CD4-positive, alpha-beta T cell treated with Interleukin-6 for 4 hours (primary cell): Measurements from ENCODE around the gene CBX8.

Source experiments
- DNase-seq: peaks from one replicate; pipeline ENCODE4 v3.0.0-alpha.2; 2020; ENCODE audit warnings: mixed read lengths

Gene CBX8

DNA sequence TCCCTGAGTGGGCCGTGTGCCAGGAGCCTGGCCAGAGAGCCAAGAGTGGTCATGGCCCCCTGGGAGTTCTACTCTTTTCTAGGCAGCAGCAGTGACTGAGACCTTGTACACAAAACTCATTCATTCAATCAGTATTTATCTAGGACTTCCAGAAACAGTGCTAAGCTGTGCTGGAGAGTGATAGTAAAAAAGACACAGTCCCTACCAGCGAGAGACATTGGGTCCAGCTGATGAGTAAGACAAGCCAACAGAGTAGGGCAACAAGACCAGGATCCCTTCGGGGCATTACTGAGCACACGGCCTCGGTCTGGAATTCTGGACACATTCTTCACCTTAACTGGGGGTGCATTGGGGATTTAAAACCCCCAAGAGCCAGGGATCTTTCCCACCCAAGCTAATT lies 22.2 kb upstream of the CBX8 start:
- no peak for DNase-seq

DNA sequence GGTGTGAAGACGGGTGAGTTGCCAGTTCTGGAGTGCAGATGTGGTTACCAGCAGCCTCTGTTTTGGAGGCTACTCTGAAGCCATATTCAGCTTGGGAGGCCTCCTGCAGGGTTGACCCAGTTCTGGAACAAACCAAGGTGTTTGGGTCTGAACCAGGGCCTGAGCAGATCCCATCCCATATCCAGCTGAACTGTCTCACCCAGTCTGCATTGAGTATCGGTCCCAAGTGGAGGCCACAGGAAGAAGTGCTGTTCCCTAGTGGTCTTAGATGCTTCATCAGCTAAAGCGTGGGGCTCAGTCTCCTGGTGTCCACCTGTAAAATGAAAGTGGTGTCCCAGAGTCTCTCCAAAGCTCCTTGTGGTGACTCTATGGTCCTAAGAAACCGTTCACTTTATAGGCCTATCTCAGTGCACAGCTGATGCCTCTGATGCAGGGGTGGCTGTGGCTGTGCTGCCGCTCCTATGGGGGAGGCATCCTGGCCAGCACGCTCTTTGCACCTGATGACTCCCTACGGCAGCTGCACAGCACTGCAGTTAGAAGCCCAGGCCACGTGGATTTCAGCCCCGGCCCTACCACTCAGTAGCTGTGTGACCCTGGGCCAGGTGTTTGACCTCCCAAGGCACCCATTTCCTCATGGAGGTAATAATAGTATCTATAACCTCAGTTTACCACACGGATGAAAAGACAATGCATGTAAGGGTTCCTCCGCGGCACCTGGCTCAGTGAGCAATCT lies 21.3 kb upstream of the CBX8 start:
- no peak for DNase-seq

DNA sequence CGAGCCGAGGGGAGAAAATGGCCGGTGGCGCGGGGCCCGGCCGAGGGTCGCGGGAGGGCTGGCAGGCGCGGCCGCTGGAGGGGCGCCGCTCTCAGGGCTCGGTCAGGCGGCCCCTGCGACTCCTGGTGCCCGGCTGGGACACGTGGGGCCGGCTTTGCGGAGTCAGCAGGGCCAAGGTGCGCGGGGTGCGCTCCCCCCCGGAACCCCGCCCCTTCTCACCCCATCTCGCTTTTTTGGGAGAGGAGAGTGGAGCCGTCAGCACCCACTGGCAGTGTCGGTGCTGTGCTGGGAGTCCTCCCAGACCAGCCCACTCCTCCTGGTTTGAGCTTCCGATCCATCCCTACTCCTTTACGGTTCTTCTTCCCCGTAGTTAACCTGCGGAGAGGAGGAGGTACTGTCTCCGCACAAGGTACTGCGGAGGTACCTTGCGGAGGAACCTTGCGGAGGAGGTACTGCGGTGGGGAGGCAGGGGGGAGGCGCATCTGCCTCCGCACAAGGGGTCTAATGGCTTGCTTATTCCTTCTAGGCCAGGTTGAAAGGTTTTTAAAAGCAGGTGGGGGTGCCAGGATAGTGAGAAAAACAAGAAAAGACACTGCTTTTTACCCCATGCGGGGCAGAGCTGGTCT lies 19.1 kb upstream of the CBX8 start:
- no peak for DNase-seq

DNA sequence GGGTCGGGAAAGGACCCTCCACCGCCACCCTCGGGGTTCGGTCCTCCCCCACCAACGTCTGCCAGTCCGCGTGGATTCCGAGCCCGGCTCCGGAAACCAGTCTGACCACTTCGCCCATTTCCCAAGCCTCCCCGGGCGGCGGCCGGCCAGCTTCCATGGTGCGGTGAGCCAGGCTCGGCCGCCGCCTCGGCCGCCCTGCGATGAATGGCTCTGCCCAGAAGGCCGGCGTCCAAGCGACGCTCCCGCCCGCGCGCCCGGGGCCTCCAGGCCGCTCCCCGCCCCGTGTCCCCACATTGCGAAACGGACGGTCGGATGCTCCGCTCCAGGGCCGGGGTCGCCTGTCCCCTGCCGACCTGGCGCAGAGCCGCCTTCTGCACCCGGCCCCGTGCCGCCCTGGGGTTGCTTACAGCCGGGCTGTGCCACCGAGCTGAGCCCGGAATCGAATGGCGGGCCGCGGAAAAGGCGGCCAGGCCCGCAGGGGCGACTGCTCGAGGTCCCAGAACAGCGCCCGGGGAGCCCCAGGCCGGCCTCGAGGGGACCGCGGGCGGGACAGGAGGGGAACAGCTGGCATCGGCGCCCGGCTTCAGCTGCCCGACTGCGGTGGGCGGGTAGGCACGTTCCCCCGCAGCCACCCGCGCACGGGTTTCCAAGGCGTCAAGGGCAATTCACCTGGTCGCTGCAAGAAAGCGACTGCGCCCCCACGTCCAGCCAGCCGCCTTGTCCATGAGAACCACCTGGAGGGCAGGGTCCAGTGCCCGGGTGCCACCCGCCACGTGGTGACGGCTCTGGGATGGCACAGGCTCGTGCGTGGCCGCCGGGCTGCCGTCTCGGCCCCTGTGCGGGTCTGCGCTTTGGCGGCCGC lies 18.3 kb upstream of the CBX8 start:
- no peak for DNase-seq

DNA sequence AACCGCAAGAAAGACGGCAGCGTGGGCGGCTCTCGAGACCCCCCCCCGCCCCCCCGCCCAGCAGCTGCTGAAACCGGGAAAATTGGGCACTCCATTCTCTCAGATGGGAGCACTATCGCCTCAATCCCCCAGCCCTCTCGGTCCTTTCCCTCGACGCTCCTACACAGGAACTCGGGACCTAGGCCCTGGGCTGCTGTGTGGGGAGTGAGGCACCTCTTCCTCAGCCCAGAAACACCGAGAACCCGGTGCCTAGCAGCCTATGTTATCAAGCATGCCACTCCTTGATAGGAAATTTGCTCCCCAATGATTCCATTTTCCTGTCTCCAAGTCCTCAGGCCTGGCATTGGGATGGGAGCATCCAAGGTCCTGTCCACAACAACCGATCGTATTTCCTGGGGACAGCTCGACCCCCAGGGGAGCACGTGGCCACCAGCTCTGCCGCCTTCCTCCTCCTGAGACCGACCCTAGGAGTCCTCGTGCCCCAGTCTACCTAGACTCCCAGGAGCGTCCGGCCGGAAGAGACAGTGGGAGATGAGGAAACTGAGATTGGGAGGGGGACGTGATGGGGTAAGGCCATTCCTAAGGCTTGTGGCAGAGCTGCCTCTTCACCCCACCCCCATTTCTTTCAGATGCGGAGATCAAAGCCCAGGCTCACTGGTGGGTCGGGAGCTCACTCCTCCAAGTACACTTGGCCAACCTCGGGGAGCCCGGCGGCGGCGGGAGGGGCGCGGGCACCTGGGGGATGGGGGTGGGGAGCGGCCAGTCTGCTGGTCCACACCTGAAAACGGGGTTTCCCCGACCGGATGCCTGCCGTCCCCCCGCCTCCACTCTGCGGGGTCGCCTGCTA lies 17.5 kb upstream of the CBX8 start:
- no peak for DNase-seq

DNA sequence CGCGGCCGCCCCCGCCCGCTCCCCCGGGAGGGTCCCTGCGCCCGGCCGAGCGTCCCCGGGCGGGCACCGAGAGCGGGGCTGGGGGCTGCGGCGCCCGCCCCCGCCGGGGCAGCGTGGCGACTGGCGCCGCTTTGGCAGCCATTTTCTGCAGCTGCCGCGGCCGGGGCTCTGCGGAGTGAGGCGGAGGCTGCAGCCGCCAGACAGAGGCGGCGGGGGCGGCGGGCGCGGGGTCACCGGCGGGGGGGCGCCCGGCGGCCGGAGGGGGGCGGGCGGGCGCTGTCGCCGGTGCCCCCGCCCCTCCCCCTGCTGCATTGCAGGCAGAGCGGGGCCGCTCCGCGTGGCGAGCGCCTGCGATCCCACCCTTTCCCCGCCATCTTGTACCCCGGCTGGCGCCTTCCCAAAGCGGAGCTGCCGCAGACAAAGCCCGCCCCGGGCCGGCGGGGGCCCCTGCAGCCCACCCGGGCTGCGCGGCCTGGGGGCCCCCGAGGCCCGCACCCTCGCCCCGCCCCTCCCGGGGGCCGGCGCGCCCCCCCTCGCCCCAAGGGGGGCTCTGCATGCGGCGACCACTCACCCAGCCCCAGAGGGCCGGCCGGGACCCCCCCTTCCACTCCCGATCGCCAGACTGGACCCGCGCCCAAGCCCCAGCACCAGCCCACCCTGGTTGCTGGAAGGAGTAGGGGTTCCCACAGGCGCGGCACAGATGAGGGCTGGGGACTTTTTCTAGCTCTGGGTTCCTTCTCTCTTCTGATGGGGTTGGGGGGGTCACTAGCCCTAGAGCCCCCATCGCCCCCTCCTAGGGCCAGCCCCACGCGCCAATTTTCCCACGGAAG lies 16.6 kb upstream of the CBX8 start:
- no peak for DNase-seq

DNA sequence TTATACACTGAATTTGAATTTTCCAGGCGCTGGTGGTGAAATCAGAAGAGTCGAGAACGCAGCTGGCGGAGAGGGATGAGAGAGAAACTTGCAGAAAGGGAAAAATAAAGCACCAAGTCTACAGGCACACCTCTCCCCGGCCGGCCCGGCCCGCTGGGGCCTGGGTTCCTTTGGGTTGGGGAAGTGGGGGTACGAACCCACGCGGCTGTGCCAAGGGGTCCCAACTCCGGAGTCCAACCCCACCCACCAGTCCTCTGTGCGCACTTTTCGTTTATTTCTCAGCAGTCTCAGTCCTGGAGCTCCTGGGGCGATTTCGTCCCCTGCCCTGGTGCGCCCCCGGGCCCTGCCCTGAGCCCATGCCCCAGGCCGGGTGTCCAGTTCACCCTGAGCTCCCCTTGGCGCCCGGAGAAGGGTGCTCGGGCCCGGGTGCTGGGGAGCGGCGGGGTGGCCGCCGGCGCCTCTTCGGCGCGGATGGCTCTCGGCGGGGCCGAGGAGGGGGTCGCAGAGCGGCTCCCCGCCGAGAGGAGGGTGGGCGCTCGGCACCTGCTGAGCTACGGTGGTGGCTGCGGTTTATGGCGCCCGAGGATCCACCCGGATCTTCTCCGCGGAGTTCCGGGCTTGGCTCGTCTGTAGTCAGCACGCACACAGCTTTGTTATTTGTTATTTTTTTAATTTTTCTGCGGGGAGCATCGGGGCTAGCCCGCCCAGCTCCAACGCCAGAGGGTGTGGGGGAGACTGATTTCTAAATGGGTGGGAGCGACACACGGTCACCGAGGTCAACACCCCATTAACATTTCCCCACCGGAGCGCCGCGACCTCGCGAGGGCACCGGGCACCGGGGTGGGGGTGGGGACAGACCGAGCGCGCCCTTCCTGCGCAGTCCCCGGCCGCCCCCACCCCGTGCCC lies 15.7 kb upstream of the CBX8 start:
- no peak for DNase-seq

DNA sequence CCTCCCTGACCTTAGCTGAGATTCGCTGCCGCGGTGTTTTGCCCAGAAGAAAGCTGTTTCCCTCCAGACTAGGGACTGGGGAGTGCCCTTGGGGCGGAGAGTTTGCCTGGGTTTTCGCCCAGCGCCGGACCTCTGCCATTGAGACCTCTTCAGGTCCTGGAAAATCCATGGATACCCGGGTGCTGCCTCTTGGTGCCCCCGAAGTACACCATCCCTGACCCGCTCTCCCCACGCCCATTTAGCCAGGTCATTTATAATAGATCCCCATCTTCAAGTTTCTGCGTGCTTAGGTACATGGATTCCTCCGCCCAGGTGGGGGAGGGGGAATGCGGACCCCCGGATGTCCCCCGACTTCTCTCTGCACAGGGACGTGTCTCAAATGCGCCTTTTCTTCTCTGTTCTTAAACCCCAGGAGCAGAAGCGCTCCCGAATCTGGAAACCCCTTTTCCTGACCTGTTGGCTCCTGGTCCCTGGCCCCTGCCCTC lies 15.0 kb upstream of the CBX8 start:
- DNase-seq: no peak

DNA sequence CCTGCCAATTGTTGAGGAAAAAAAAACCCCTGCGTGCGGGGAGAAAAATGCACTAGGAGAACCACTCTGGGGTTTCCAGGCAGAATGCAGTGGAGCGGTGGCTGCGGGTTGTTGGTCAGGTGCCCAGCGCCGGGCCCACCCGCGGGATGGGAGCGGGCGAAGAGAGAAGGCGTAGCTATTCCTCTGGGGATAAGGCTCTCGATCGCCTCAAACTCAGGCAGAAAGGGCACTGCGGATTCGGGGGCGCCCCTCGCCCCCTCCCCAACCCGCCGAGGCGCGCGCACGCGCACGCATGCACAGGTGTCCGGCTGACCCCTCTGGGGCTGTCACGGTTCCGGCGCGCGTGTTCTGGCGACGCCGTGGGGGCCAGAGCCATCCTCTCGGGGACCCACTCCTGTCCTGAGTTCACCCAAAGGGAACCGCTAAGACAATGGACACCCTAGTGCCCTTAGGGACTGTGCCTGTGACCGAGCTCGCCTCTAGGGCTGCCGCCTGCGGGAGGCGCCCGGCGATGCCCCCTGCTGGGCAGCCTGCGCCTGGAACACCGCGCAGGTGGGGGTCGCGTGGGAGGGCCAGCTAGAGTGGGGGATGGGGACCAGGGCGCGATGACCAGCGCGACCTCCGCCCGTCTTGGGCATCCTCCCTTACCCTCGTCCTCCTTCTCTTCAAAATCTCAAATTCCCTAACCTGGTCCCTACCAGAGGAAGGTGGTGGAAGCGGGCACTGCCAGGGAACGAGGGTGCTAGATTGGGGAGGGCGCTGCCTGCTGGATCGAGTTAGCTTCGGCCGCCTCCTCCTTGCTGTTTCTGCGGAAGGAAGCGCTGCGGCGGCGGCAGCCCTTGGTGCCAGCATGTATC lies 14.4 kb upstream of the CBX8 start:
- peak; percentile 46 for DNase-seq

DNA sequence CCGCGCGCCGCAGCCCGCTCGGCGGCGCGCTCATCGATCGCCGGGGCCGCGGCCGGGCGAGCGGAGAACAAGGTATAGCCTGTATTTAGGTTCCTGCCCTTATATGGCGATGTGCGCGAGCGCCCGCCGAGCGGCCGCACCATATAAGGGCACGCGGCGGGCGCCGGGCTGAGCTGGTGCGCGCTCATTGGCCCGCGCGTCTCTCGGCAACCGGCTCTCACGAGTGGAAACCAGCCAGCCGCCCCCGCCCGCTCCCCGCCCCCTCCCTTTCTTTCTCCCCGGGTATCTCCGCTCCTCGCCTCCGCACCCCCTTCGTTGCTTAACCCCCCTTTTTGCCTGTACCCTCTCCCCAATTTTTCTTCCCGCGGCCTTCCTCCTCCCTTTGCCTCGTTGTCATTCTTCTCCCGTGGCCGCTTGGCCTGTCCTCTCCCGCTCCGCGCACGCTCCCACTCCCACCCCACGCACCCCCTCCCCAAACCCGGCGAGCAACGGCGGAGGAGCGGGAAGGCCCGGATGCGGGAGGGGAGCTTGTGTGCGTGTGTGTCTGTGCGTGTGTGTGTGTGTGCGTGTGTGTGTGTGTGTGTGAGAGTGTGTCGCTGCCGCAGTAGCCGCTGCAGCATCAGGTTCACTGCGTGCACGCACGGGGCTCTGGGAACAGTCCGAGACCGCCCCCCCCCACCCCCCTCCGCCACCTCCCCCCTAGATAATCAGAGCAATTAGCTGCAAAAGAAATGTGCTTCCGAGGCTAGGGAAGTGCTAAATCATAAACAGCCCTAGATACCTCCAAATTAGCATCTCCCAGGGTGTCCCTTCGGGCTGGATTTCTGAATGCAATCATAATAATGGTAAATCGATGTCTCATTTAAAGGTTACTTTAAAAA lies 13.5 kb upstream of the CBX8 start:
- peak; percentile 86 for DNase-seq

DNA sequence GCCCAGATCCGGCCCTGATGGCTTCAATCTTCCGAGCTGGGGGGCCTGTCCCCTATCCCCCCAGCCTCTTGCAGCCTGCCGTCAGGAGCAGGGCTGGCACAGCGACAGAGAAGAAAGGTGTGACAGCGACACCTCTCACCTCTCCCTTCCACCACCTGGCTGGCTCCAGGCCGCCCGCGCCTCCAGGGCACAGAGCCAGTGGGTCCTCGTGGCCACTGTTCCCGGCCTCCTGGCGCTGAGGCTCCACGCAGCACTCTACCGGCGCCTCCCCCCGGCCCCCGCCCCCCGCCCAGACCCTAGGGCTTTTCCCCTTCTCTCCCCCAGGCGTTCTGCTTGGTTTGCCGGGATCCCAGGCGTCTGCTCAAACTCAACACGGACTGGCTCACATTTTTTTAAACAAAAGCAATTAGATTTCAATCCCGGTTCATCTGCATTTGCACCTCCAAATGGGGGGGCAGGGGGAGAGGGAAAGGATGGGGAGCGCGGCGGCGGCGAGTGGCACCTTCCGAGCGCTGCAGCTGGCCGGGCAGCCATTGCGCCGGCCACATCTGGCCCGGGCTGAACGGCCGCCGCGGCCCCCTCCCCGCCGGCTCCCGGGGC lies 12.8 kb upstream of the CBX8 start:
- no peak for DNase-seq

DNA sequence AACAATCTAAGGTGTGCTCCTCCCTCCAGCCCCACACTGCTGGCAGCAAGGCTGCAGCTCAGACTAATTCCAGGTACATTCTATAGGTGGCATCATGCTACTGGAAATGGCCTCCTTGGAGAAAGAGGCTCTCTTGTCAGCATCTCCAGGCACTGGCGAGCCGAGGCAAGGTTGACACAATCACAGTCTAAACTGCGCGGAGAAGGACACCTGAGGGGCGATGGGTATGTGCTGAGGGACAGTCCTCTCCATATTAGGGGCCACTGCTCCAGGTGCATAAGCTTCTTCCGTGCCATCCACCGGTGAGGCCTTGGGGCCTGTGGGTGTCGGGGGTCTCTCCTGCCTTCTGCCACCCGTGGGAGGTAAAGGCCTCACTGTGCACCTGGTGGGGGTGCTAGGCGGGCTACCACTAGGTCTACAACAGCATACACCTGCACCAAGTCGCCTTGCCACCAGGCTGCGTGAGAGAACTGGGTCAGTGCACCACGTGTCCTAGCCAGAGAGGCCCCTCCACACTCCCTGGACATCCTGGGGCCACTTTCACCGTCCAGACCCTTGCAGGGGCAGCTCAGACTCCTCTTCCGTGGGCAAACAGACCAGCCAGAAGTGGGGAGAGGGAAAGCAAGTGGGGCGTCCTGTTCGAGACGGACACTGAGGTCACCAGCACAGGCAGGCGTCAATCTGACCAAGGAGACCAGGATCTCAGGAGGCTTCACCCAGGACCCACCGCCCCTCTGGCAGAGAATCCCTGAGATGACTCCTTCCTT lies 12.1 kb upstream of the CBX8 start:
- DNase-seq: no peak

DNA sequence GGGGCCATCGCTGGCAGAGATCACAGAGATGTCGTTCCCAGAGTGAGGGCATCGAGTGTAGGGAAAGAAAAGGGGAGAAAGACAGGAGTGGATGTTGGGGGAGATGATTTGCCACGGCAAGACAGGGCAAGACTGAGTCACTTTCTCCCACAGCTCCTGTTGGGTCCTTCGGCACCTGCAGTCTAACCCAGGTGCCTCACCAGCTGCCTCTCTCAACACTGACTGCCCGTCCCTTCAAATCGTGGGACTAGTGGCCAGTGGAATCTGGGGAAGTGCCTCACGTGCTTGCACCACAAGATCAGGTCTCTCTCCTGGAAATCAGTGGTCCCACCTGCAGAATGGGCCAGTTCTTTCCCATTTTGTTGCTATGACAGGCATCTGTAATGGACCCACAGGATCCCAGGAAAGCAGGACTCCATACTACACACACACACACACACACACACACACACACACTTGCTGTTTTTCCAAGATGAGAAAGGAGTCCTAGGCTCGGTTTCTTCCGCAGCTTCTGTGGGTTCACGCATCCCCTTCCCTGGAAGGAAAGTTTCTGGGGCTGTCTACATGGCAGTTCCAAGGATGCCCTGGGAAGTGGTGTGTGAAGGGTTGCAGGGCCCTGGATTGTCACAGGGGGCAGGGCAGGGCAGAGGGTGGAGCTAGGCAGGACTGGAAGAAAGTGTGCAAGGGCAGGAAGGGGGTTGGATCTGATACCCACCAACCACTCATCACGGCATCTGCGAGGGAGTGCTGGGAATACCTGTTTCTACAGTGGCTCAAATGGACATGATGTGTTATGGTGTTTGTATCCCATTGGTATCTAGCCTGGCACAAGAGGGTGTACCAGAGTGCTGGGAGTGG lies 10.2 kb upstream of the CBX8 start:
- no peak for DNase-seq

DNA sequence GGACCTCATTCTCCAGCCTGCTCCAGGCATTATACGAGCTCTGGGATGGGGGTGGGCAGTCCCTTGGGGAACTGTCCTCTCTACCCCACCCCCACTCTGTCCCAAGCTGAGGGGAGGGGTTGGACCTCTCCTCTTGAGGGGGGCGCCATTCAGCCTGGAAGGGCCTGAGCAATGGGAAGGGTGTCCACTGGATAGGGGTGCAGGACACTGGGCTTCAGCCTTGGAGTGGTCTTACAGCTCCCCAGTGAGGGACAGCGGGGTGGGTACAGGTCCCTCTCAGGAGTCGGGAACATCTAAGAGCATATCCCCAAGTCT lies 9.5 kb upstream of the CBX8 start:
- no peak for DNase-seq

DNA sequence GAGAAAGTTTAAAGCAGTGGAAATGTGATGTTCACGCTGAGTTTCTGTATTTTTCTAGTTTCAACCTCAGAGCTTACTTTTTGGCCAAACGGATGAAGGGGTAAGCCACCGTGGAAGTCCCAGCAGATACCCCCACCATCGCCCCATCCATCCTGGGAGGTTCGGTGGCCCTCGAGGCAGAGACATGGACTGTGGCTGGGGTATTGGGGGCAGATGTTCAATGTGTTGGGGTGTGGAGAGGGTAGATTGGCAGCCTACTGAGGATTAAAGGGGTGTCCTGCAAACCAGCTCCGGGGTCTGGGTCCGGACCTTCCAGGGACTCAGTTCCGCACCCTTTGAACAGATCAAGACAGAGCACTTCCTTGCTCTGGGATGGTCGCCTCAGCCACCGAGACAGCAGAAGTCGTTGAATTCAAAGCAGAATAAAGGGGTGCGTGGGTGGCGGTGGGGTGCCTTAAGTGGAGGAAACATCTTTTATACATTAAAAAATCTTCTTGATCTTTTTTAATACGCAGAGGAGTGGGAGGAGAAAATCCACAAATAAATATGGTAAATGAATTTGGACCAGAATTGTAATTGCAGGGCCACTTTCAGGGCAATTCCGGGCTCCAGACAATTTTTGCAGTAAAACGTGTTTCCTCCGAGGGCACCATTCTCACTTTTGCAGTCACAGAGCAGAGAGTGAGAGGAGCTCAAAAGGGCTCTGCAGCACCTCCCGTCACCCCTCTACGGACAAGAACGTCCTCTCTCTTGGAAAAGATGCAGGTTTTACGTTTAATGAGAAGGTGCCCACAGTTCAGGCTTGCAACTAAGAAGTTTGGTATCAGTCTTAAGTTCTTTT lies 8.2 kb upstream of the CBX8 start:
- DNase-seq: no peak
